Measurements from ENCODE around the gene EPHA1. TPM values are rescaled to one million over a fixed set of nuclear protein-coding genes. Genes with fewer than 3 reads are reported as not detected.
"Not testable (repeated sequence)": the region's sequence is repeated elsewhere in the genome, so short reads cannot be mapped to it uniquely, and the experiment has no call there.

EPHA1 gene
- total RNA-seq, 1 donor from 2014 or later = 54.4 TPM

- DNase-seq (ENCODE audit: low spot score, unreplicated experiment) = no peak
- Mint-ChIP-seq H3K27me3 (no peaks in the 10 kb centered on the region), H3K4me3 (ENCODE audit: low read depth) (no peak overlapping the region), H3K36me3 (ENCODE audit: insufficient read depth) (no peaks in the 10 kb centered on the region), H3K4me1 (ENCODE audit: low read depth) (peaks cover 6% of the 10 kb centered on the region), H3K9me3 (ENCODE audit: low read depth) (no peaks in the 10 kb centered on the region), H3K27ac (no peak overlapping the region)
- no peak for TF ChIP-seq CTCF (IDR thresholded peaks at IDR 0.05; ENCODE audit: unreplicated experiment)
Measured at GRCh38 chr7:143433759-143434158, 25.1 kb upstream of the EPHA1 start.

GRCh38 chr7:143431109-143431508 is 22.5 kb upstream of the EPHA1 start:
- Mint-ChIP-seq H3K27me3 (no peaks in the 10 kb centered on the region), H3K9me3 (ENCODE audit: low read depth) (no peaks in the 10 kb centered on the region), H3K4me1 (ENCODE audit: low read depth) (peaks cover 2% of the 10 kb centered on the region), H3K4me3 (ENCODE audit: low read depth) (no peak overlapping the region), H3K27ac (no peak overlapping the region), H3K36me3 (ENCODE audit: insufficient read depth) (no peaks in the 10 kb centered on the region)
- no peak for TF ChIP-seq CTCF (IDR thresholded peaks at IDR 0.05; ENCODE audit: unreplicated experiment)
- DNase-seq (ENCODE audit: low spot score, unreplicated experiment) = no peak

- no peak overlapping the region for H3K4me3 Mint-ChIP-seq (ENCODE audit: low read depth)
- H3K27ac Mint-ChIP-seq = no peak overlapping the region
Measured at GRCh38 chr7:143429770-143430698, 21.4 kb upstream of the EPHA1 start.

GRCh38 chr7:143426479-143427142 is 18.0 kb upstream of the EPHA1 start:
- TF ChIP-seq CTCF (IDR thresholded peaks at IDR 0.05; ENCODE audit: unreplicated experiment) = no peak
- Mint-ChIP-seq H3K36me3 (ENCODE audit: insufficient read depth) (no peaks in the 10 kb centered on the region), H3K9me3 (ENCODE audit: low read depth) (peaks cover 3% of the 10 kb centered on the region), H3K27me3 (no peaks in the 10 kb centered on the region), H3K27ac (no peak overlapping the region), H3K4me1 (ENCODE audit: low read depth) (peaks cover 2% of the 10 kb centered on the region), H3K4me3 (ENCODE audit: low read depth) (no peak overlapping the region)
- DNase-seq (ENCODE audit: low spot score, unreplicated experiment) = no peak

More at GRCh38 chr7:143429770-143430698, 21.4 kb upstream of the EPHA1 start:
- Mint-ChIP-seq H3K36me3 (ENCODE audit: insufficient read depth) (no peaks in the 10 kb centered on the region), H3K27me3 (no peaks in the 10 kb centered on the region), H3K9me3 (ENCODE audit: low read depth) (no peaks in the 10 kb centered on the region), H3K4me1 (ENCODE audit: low read depth) (peaks cover 2% of the 10 kb centered on the region)
- DNase-seq (ENCODE audit: low spot score, unreplicated experiment) = no peak
- TF ChIP-seq CTCF (IDR thresholded peaks at IDR 0.05; ENCODE audit: unreplicated experiment) = no peak

- not testable (repeated sequence) for DNase-seq (ENCODE audit: low spot score, unreplicated experiment); H3K27ac Mint-ChIP-seq; H3K36me3 Mint-ChIP-seq (ENCODE audit: insufficient read depth); H3K27me3 Mint-ChIP-seq; H3K4me3 Mint-ChIP-seq (ENCODE audit: low read depth); H3K9me3 Mint-ChIP-seq (ENCODE audit: low read depth); H3K4me1 Mint-ChIP-seq (ENCODE audit: low read depth)
Measured at GRCh38 chr7:143424476-143424875, 15.8 kb upstream of the EPHA1 start.
